T-cell (primary cell): ENCODE measurements around the gene KCNK13. TPM values are rescaled to one million over a fixed set of nuclear protein-coding genes. Genes with fewer than 3 reads are reported as not detected.

Source experiments
- ATAC-seq, 4 experiments: fragments of 200-7000 bp in 3 of 4; fragments of 150-1000 bp in 1 of 4; cut with Tn5 transposase; replicated peaks in 1 of 4; 1 replicate in 3 of 4; 2 replicates in 1 of 4; pipeline ENCODE4 v1.10.0; 2021; ENCODE audit warnings: moderate library complexity in 3 of 4, mild to moderate bottlenecking in 2 of 4, moderate number of reproducible peaks in 1 of 4
- CTCF ChIA-PET, 2 donors: fragments of 300-600 bp; sonication (Branson Sonifier 250); formaldehyde crosslinking; loops; one replicate each; lab custom pipeline; 2022; ENCODE audit warnings: antibody characterized with exemption in 2 of 2; lab: Charles Lee
- POLR2A ChIA-PET, 2 donors: fragments of 300-600 bp; sonication (Branson Sonifier 250); formaldehyde crosslinking; loops; one replicate each; lab custom pipeline; 2022; ENCODE audit warnings: antibody characterized with exemption in 2 of 2; lab: Charles Lee
- DNase-seq, 35 experiments: peaks; one replicate each; pipeline versions ENCODE4 v3.0.0 to v3.0.0-alpha.2; 2013 to 2023
- H3K27ac ChIP-seq: one replicate; pipeline ENCODE4 v1.5.1; 2013; ENCODE audit warnings: low read length
- H3K27me3 ChIP-seq, 2 experiments: replicated peaks in 1 of 2; 1 replicate in 1 of 2; 2 replicates in 1 of 2; pipeline versions ENCODE4 v1.6.1 to v1.7.0; 2013; ENCODE audit warnings: low read length in 1 of 2, mixed read lengths in 1 of 2; ENCODE audit not compliant: control insufficient read depth in 2 of 2, insufficient read depth in 2 of 2; ENCODE audit errors: extremely low read depth in 1 of 2
- H3K36me3 ChIP-seq, 2 donors: 1 replicate in 1 of 2; 2 replicates in 1 of 2; pipeline versions ENCODE4 v1.6.1 to v1.7.0; 2013; ENCODE audit warnings: low read length in 1 of 2; ENCODE audit not compliant: control insufficient read depth in 2 of 2, insufficient read depth in 1 of 2; ENCODE audit errors: extremely low read depth in 1 of 2
- H3K4me1 ChIP-seq, 2 experiments: 1 replicate in 1 of 2; 2 replicates in 1 of 2; pipeline versions ENCODE4 v1.6.1 to v1.7.0; 2013; ENCODE audit warnings: low read length in 2 of 2, mixed read lengths in 1 of 2; ENCODE audit not compliant: insufficient read depth in 2 of 2, control insufficient read depth in 1 of 2; ENCODE audit errors: extremely low read depth in 1 of 2
- H3K4me3 ChIP-seq, 2 donors: 1 replicate in 1 of 2; 2 replicates in 1 of 2; pipeline versions ENCODE4 v1.5.1 to v1.7.0; 2013; ENCODE audit warnings: mild to moderate bottlenecking in 2 of 2, low read length in 1 of 2, moderate library complexity in 1 of 2; ENCODE audit not compliant: control insufficient read depth in 1 of 2; ENCODE audit errors: extremely low read depth in 1 of 2
- H3K9me3 ChIP-seq: 2 replicates; pipeline ENCODE4 v1.7.0; 2013
- H3K27ac Mint-ChIP-seq, 2 donors: one replicate each; pipeline ENCODE4 v1.8.0; 2020 to 2021; ENCODE audit warnings: mild to moderate bottlenecking in 2 of 2, mixed read lengths in 2 of 2
- H3K27me3 Mint-ChIP-seq, 2 donors: one replicate each; pipeline ENCODE4 v1.8.0; 2021 to 2022; ENCODE audit warnings: mixed read lengths in 2 of 2
- H3K36me3 Mint-ChIP-seq: one replicate; pipeline ENCODE4 v1.8.0; 2021; ENCODE audit warnings: mixed read lengths
- H3K4me1 Mint-ChIP-seq, 3 donors: one replicate each; pipeline ENCODE4 v1.8.0; 2020 to 2022; ENCODE audit warnings: mixed read lengths in 3 of 3, mild to moderate bottlenecking in 1 of 3
- H3K4me3 Mint-ChIP-seq, 3 donors: one replicate each; pipeline ENCODE4 v1.8.0; 2020 to 2022; ENCODE audit warnings: mild to moderate bottlenecking in 3 of 3, mixed read lengths in 3 of 3, moderate library complexity in 3 of 3
- H3K9me3 Mint-ChIP-seq, 3 donors: one replicate each; pipeline ENCODE4 v1.8.0; 2020 to 2022; ENCODE audit warnings: mixed read lengths in 3 of 3
- WGBS: methylation state at CpG from one replicate; pipeline ENCODE4 v1.1.5; 2013; ENCODE audit warnings: missing lambda C conversion rate; ENCODE audit not compliant: insufficient coverage; 5-methylcytosine and 5-hydroxymethylcytosine counted together
- total RNA-seq, 35 experiments: library from RNA in 6 of 35; stranded (reverse) in 6 of 35; fragments of 120-200 nt in 1 of 35; gene quantifications; one replicate each; pipeline versions ENCODE4 v1.2.1 to v1.2.4 and lab custom pipeline; 2013 to 2026

The KCNK13 gene
- total RNA-seq, 5 donors from 2014 or later (not counting 1 experiment from before 2014, with no cell fraction given), result not detected

DNA sequence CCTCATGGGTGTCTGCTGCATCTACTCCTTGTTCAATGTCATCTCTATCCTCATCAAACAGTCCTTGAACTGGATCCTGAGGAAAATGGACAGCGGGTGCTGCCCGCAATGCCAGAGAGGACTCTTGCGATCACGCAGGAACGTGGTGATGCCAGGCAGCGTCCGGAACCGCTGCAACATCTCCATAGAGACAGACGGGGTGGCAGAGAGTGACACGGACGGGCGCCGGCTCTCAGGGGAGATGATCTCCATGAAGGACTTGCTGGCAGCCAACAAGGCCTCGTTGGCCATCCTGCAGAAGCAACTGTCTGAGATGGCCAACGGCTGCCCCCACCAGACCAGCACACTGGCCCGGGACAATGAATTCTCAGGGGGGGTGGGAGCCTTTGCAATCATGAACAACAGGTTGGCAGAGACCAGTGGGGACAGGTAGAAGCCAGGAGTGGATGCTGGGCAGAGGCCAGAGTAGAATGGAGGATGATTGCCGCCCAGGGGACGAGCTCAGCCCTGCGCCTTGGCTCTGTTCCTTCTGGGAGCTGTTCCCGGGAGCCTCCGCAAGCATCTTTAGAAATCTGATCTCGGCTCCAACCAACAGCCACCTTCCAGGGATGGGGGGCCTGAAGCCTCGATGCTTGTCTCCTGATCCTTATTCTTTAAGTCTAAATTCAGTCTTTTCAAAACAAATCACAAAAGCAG lies 122.9 kb downstream of the KCNK13 start:
- WGBS, result 89% methylated on average over 20 of the region's 23 CpGs

DNA sequence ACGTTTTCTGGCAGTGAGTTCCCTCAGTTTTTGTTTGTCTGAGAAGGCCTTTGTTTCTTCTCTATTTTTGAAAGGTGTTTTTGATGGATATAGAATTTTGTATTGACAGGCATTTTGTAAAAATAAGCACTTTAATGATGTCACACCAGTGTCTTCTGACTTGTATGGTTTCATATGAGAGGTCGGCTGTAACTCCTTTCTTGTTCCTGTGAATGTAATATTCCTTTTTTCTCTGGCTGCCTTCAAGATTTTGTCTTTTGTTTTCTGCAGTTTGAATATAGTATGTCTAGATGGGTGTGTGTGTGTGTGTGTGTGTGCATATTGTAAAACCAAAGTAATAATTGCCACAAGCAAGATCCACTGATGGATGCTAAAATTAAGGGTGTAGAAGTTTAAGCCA lies 126.8 kb downstream of the KCNK13 start:
- H3K36me3 Mint-ChIP-seq, result no peaks in the 10 kb centered on the region
- POLR2A ChIA-PET, result no interaction called here
- ATAC-seq (no peak), DNase-seq (no peak)
- Histone ChIP-seq H3K4me3 (no peak overlapping the region), H3K4me1 (no peaks in the 10 kb centered on the region), H3K9me3 (no peaks in the 10 kb centered on the region), H3K36me3 (no peaks in the 10 kb centered on the region), H3K27me3 (peaks cover 0 to 15% of the 10 kb centered on the region in 2 experiments), H3K27ac (no peak overlapping the region)
- 80% methylated on average over 1 of the region's 2 CpGs for WGBS
- H3K4me1 Mint-ChIP-seq, result no peaks in the 10 kb centered on the region
- H3K9me3 Mint-ChIP-seq, result peaks cover 3 to 5% (median 4%) of the 10 kb centered on the region in 3 donors
- CTCF ChIA-PET, result no interaction called here
- H3K4me3 Mint-ChIP-seq, result no peak overlapping the region
- peaks cover 7 to 16% of the 10 kb centered on the region in 2 donors for H3K27me3 Mint-ChIP-seq
- no peak overlapping the region for H3K27ac Mint-ChIP-seq

More for the DNA sequence above, 122.9 kb downstream of the KCNK13 start:
- ChIA-PET POLR2A (no interaction called here), CTCF (no interaction called here)
- Histone ChIP-seq H3K27ac (no peak overlapping the region), H3K4me1 (no peaks in the 10 kb centered on the region), H3K4me3 (no peak overlapping the region), H3K36me3 (no peaks in the 10 kb centered on the region), H3K27me3 (peaks cover 0 to 4% of the 10 kb centered on the region in 2 experiments), H3K9me3 (no peaks in the 10 kb centered on the region)
- Mint-ChIP-seq H3K4me3 (no peak overlapping the region), H3K4me1 (no peaks in the 10 kb centered on the region), H3K9me3 (peaks cover 3 to 5% (median 4%) of the 10 kb centered on the region in 3 donors), H3K27ac (no peak overlapping the region), H3K36me3 (no peaks in the 10 kb centered on the region), H3K27me3 (peaks cover 11% of the 10 kb centered on the region in 2 donors)
- no peak for ATAC-seq
- no peak for DNase-seq

DNA sequence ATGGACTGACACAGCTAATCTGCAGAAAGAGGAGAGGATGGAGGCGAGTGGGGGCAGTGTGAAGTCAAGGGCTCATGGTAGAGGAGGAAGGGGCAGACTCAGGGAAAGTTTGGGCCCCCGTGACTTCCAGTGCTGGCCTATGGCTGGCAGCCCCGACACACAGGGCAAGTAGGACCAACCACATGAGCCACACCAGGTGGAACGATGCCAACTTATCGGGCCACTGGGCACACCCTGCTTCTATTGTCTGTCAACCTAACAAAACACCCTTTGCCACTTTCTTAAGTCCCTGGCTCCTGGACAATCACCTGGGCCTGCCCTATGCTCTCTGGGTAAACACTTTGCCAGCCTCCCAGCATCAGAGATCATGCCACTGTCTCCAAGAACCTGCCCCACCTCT lies 129.4 kb downstream of the KCNK13 start:
- ChIA-PET CTCF (no interaction called here), POLR2A (no interaction called here)
- peaks cover 0 to 5% (median 0%) of the 10 kb centered on the region in 3 donors for H3K4me1 Mint-ChIP-seq
- WGBS, result 69% methylated on average over 5 of the region's 5 CpGs
- H3K27ac ChIP-seq, result no peak overlapping the region
- no peak overlapping the region for H3K4me3 Mint-ChIP-seq
- no peaks in the 10 kb centered on the region for H3K36me3 Mint-ChIP-seq
- no peak overlapping the region for H3K27ac Mint-ChIP-seq
- H3K27me3 Mint-ChIP-seq, result peaks cover 11 to 18% of the 10 kb centered on the region in 2 donors
- peaks cover 0 to 21% of the 10 kb centered on the region in 2 experiments for H3K27me3 ChIP-seq
- H3K4me3 ChIP-seq, result no peak overlapping the region
- no peaks in the 10 kb centered on the region for H3K36me3 ChIP-seq
- DNase-seq (no peak), ATAC-seq (no peak)
- H3K9me3 Mint-ChIP-seq, result peaks cover 3 to 5% (median 4%) of the 10 kb centered on the region in 3 donors
- no peaks in the 10 kb centered on the region for H3K9me3 ChIP-seq
- no peaks in the 10 kb centered on the region for H3K4me1 ChIP-seq

DNA sequence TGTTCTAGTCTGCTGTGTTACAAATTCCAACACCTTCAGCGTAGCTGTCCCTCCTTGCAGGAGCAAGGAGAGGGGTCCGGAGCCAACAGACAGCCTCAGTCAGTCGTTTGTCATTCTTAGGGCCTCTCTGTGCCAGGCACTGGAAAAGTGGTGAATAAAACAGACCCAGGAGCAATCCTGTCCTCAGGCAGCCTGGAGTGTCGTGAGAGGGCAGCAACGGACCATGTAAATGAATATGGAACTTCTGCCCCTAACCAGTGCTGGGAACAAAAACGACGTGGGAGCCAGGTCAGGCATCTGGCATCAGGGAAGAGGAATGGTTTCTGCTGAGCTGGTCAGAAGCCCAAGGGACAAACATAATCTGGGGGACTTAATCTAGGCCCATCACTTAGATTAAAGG lies 129.8 kb downstream of the KCNK13 start:
- peaks cover 0 to 6% (median 0%) of the 10 kb centered on the region in 3 donors for H3K4me1 Mint-ChIP-seq
- ATAC-seq (no peak), DNase-seq (no peak)
- peaks cover 11 to 18% of the 10 kb centered on the region in 2 donors for H3K27me3 Mint-ChIP-seq
- H3K4me3 ChIP-seq, result no peak overlapping the region
- ChIA-PET POLR2A (no interaction called here), CTCF (no interaction called here)
- peaks cover 3 to 5% (median 4%) of the 10 kb centered on the region in 3 donors for H3K9me3 Mint-ChIP-seq
- 75% methylated on average over 7 of the region's 7 CpGs for WGBS
- no peaks in the 10 kb centered on the region for H3K9me3 ChIP-seq
- H3K27me3 ChIP-seq, result peaks cover 0 to 24% of the 10 kb centered on the region in 2 experiments
- H3K36me3 ChIP-seq, result no peaks in the 10 kb centered on the region
- H3K4me1 ChIP-seq, result no peaks in the 10 kb centered on the region
- no peak overlapping the region for H3K4me3 Mint-ChIP-seq
- H3K36me3 Mint-ChIP-seq, result no peaks in the 10 kb centered on the region
- H3K27ac ChIP-seq, result no peak overlapping the region
- H3K27ac Mint-ChIP-seq, result no peak overlapping the region

GRCh38 chr14:90193925-90194324 lies 132.1 kb downstream of the KCNK13 start:
- Histone ChIP-seq H3K4me3 (no peak overlapping the region), H3K9me3 (no peaks in the 10 kb centered on the region), H3K27ac (no peak overlapping the region), H3K36me3 (no peaks in the 10 kb centered on the region), H3K27me3 (peaks cover 0 to 31% of the 10 kb centered on the region in 2 experiments), H3K4me1 (no peaks in the 10 kb centered on the region)
- CTCF ChIA-PET, result no interaction called here
- DNase-seq (peak in 2 of 35 experiments; percentile 4 to 22), ATAC-seq (no peak)
- Mint-ChIP-seq H3K36me3 (no peaks in the 10 kb centered on the region), H3K4me3 (no peak overlapping the region), H3K9me3 (peaks cover 0 to 1% (median 0%) of the 10 kb centered on the region in 3 donors), H3K4me1 (peaks cover 0 to 6% (median 0%) of the 10 kb centered on the region in 3 donors), H3K27me3 (peaks cover 12 to 26% of the 10 kb centered on the region in 2 donors), H3K27ac (no peak overlapping the region)
- POLR2A ChIA-PET, result no interaction called here
- WGBS, result 67% methylated on average over 4 of the region's 9 CpGs

DNA sequence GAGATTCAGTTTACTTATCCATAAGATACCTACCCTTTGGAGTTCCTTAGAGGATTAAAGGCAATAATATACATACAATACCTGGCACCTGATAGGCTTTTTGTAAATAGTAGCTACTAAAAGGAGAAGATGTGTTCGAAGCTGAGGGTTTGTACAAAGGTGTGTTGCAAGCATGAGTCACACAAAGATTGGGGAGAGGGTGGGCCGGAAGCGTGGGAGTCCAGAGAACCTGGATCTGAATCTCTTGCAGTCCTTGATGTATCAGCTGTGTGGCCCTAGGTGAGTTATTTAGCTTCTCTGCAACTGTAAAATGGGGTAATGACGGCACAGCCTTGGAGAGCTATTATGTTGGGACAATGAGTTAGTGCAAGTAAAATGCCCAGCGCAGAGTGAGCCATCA lies 132.9 kb downstream of the KCNK13 start:
- CTCF ChIA-PET, result no interaction called here
- Mint-ChIP-seq H3K4me3 (no peak overlapping the region), H3K36me3 (no peaks in the 10 kb centered on the region), H3K27me3 (peaks cover 14 to 26% of the 10 kb centered on the region in 2 donors), H3K27ac (no peak overlapping the region), H3K9me3 (no peaks in the 10 kb centered on the region), H3K4me1 (peaks cover 0 to 6% (median 0%) of the 10 kb centered on the region in 3 donors)
- H3K9me3 ChIP-seq, result no peaks in the 10 kb centered on the region
- H3K4me1 ChIP-seq, result no peaks in the 10 kb centered on the region
- no peaks in the 10 kb centered on the region for H3K36me3 ChIP-seq
- POLR2A ChIA-PET, result no interaction called here
- no peak overlapping the region for H3K4me3 ChIP-seq
- H3K27ac ChIP-seq, result no peak overlapping the region
- no peak for DNase-seq
- ATAC-seq, result no peak
- WGBS, result 83% methylated on average over 3 of the region's 5 CpGs
- H3K27me3 ChIP-seq, result peaks cover 0 to 33% of the 10 kb centered on the region in 2 experiments
